Sciatic nerve (tissue), 2 donors: Measurements from ENCODE around the gene ST7L. TPM values are rescaled to one million over a fixed set of nuclear protein-coding genes. Genes with fewer than 3 reads are reported as not detected.
A peak's percentile ranks its signal among the peaks of the same experiment; 100 is the strongest.

Source experiments
- ATAC-seq: fragments of 200-7000 bp; cut with Tn5 transposase; one replicate; pipeline ENCODE4 v1.9.1; 2020; ENCODE audit warnings: mild to moderate bottlenecking, moderate library complexity
- DNase-seq: peaks from one replicate; pipeline ENCODE4 v3.0.0-alpha.2; 2020; ENCODE audit warnings: low spot score
- intact Hi-C: fragments of 100-400 bp; cut with DNase I; formaldehyde crosslinking; loops from one replicate; pipeline ENCODE4 v1.14.2; 2022
- total RNA-seq: library from RNA; stranded (reverse); fragmentation: NEBNext Ultra II Directional; extraction: Animal tissue kit (Norgen Biotek cat#: 25700); gene quantifications from one replicate; pipeline ENCODE4 v1.2.1, GENCODE V29; 2021
- donor health status: DM: no; HTN: no; CAD: no.
- donor health status: DM: no; HTN: no; CAD: no.

The ST7L gene
- total RNA-seq, 1 donor from 2014 or later: 29.7 TPM

DNA sequence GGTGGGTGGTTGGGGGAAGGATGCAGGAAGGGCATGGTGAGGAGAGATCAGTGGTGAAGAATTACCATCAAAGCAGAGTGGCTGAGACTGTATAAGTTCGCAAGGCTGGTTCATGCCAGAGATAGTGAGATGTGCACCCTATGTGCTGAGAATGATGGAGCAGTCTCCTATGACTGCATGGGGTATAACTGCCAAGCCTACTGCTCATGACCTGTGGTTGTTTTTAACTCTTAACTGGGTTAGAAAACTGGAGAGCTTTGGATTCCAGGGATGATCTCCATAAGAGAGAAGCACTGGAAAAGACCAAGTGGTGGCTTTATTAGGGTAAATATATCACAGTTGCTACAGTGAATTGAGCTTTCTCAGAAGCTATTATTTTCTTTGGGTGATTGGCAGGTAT lies 94.0 kb downstream of the ST7L start:
- DNase-seq (no peak), ATAC-seq (no peak)
- intact Hi-C loops: no loop called here

- intact Hi-C loops: no loop called here
- ATAC-seq (peak; percentile 41), DNase-seq (no peak)
Observed at GRCh38 chr1:112524251-112524650, 94.7 kb downstream of the ST7L start.

DNA sequence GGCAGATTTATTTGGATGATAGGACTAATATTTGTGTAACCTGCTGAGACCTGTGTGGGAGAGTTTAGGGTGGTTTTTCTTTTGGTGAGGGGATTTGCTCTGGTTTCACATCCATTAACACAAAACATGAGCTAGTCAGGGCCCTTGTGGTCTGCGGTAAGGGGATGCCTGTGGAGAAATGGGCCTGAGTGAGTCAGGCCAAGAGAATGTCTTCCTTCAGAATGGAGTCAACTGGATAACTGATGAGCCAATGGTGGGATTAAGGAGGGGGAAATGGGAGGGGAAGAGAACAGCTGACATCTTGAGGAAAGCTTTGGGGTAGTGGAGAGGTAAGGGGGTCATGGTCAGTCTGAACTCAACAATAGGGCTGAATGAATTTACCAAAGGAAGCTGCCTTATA lies 96.3 kb downstream of the ST7L start:
- intact Hi-C loops: no loop called here
- no peak for ATAC-seq

GRCh38 chr1:112520166-112520565 lies 98.8 kb downstream of the ST7L start:
- no peak for DNase-seq
- intact Hi-C loops: no loop called here
- no peak for ATAC-seq

More for the DNA sequence above, 96.3 kb downstream of the ST7L start:
- DNase-seq: no peak

DNA sequence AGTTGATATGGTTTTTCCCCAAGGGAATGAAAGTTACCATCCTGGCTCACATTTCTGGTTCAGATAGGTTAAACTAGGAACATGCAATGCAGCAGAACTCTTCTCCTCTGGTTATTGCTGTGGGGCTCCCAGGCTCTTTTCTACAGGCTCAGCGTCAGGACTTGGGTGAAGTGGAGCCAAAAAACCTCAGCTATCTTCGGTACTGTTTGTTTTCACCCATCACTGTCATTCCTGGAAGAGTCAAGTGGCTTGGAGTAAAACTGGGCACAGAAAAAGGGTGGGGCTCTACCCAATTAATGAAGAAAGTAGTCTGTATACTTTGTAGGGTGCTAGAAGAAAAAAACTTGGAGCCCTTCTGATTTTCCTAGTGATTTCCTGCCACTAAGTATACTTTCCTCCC lies 100.8 kb downstream of the ST7L start:
- intact Hi-C loops: no loop called here
- ATAC-seq: no peak
- DNase-seq: no peak

- ATAC-seq (no peak), DNase-seq (no peak)
- intact Hi-C loops: no loop called here
Observed at GRCh38 chr1:112517646-112518045, 101.3 kb downstream of the ST7L start.

- DNase-seq: no peak
- intact Hi-C loops: no loop called here
- no peak for ATAC-seq
Observed at GRCh38 chr1:112517231-112517630, 101.7 kb downstream of the ST7L start.

DNA sequence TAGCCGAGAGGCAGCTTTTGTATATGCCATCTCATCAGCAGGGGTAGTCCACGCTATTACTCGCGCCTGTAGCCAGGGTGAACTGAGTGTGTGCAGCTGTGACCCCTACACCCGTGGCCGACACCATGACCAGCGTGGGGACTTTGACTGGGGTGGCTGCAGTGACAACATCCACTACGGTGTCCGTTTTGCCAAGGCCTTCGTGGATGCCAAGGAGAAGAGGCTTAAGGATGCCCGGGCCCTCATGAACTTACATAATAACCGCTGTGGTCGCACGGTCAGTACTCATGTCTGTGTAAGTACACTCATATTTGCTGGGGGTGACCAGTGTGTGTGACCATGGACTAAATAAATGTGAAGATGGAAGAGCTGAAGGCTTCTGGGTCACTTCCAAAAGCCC lies 102.8 kb downstream of the ST7L start:
- no peak for DNase-seq
- no peak for ATAC-seq
- intact Hi-C loops: no loop called here

DNA sequence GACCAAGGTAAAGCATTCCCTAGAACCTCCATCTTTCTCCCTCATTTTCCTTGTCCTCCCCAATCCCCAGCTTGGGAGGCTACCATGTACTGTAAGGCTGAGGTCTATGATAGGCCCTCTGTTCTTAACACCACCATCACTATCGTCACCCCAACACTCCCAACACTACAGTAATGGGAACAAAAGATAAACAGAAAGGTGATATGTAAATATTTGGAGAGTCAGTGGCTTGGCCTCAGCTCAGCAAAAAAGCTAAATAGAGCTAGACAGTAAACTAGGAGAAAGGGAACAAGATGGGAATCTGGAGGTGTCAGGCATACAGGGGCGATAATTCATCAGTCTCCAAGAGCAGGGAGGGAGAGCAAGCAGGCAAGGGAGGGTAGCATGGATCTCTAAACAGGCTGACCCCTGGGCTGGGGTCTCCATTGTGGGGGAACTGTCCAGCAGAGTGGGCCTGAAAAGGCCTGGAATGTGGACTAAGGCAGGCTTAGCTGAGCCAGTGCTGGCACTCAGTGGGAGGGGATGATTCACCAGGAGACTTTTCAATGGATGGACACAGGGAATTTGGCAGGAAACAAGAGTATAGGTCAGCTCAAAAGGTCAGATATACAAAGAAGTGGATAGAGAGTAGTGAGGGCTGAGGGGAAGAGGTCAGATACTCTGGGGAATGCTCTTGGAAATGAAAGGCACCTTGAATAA lies 103.5 kb downstream of the ST7L start:
- intact Hi-C loops: no loop called here
- ATAC-seq (peak; percentile 23), DNase-seq (no peak)

- no peak for ATAC-seq
- intact Hi-C loops: no loop called here
- DNase-seq: no peak
Observed at GRCh38 chr1:112514901-112515300, 104.0 kb downstream of the ST7L start.

- intact Hi-C loops: no loop called here
- DNase-seq (no peak), ATAC-seq (peak; percentile 64)
Observed at GRCh38 chr1:112513112-112513870, 105.7 kb downstream of the ST7L start.

DNA sequence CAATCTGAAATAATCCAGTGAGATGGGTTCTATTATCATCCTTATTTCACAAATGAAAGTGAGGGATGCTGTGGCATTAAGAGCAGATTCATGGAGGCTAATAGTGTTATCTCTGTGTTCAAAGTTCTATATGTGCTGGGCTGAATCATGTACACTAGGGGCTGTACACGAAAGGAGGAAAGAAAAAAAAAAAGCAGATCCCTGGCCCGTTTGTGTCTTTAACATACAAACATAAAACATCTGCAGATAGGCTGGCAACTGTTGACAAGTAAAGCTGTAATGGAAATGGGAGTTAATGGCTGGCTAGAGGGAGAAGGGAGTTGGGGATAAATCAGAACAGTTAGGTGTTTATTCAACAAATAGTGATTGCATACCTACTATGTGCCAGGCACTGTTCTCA lies 107.0 kb downstream of the ST7L start:
- no peak for DNase-seq
- intact Hi-C loops: no loop called here
- ATAC-seq: no peak

DNA sequence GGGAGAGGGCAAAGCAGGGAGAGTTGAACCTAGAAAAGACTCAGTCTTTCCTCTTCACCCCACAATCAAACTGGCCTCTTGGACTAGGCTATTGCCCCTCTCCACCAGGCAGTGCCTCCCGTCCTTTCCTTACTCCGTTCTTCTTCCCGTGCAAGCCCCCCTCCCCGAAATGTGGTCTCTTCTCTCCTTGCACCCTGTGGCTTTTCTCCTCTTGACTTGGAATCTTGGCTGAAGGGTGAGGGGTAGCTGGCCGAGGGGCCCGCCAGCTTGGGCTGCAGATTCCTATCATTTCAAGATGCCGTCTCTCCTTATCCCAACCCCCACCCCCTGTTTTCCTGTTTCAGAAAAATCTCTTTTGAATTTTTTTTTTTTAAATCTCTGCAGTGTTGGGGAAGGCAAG lies 108.6 kb downstream of the ST7L start:
- ATAC-seq (no peak), DNase-seq (no peak)
- intact Hi-C loops: no loop called here

GRCh38 chr1:112509660-112510178 lies 109.2 kb downstream of the ST7L start:
- intact Hi-C loops: loop anchor here (10.0 kb wide), 1 partner anchor 205 kb away; the partner anchor contains the start of gene PPM1J
- ATAC-seq: no peak

GRCh38 chr1:112509005-112509659 lies 109.8 kb downstream of the ST7L start:
- no peak for DNase-seq
- peak; percentile 24 for ATAC-seq
- intact Hi-C loops: loop anchor here (10.0 kb wide), 1 partner anchor 206 kb away; the partner anchor contains the start of gene PPM1J

More at GRCh38 chr1:112509660-112510178, 109.2 kb downstream of the ST7L start:
- no peak for DNase-seq

GRCh38 chr1:112508278-112509004 lies 110.5 kb downstream of the ST7L start, which contains the start of gene WNT2B:
TSS of gene WNT2B (plus strand) at chr1:112508965. CDS start at chr1:112509263, 298 bp downstream.
- no peak for DNase-seq
- ATAC-seq: peak; percentile 36
- intact Hi-C loops: loop anchor here (10.0 kb wide), 1 partner anchor 206 kb away; the partner anchor contains the start of gene PPM1J

GRCh38 chr1:112507921-112508277 lies 111.0 kb downstream of the ST7L start:
- DNase-seq (no peak), ATAC-seq (peak; percentile 44)
- intact Hi-C loops: loop anchor here (10.0 kb wide), 1 partner anchor 207 kb away; the partner anchor contains the start of gene PPM1J

- intact Hi-C loops: loop anchor here (10.0 kb wide), 1 partner anchor 207 kb away; the partner anchor contains the start of gene PPM1J
- DNase-seq: no peak
- no peak for ATAC-seq
Observed at GRCh38 chr1:112507336-112507735, 111.6 kb downstream of the ST7L start.

- ATAC-seq (no peak), DNase-seq (no peak)
- intact Hi-C loops: loop anchor here (10.0 kb wide), 1 partner anchor 208 kb away; the partner anchor contains the start of gene PPM1J
Observed at GRCh38 chr1:112506731-112507130, 112.2 kb downstream of the ST7L start.
